Measurements from ENCODE around the gene NUP50.
"Not testable (repeated sequence)": the region's sequence is repeated elsewhere in the genome, so short reads cannot be mapped to it uniquely, and the experiment has no call there.

The NUP50 gene

GRCh38 chr22:45159652-45160462, 3.9 kb upstream of the NUP50 start:
- no peak for DNase-seq (ENCODE audit: low read depth)

DNA sequence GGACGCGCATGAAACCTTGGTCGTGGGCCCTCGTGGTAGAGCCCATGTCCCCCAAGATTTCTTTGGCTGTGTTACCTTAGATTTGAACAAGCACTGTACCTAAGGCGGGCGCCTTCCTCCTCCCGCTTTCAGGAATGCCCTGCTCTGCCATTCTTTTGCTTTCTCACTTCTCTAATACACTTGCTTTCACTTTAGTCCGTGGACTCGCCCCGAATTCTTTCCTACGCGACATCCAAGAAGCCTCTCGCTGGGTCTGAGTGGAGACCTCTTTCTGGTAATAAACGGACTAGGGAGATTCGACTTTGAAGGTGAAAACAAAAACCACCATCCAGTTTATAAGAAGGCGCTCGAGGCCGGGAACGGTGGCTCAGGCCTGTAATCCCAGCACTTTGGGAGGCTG, 1.2 kb upstream of the NUP50 start:
- DNase-seq (ENCODE audit: low read depth) = no peak

GRCh38 chr22:45163099-45163450, 650 bp upstream of the NUP50 start:
- no peak for DNase-seq (ENCODE audit: low read depth)

DNA sequence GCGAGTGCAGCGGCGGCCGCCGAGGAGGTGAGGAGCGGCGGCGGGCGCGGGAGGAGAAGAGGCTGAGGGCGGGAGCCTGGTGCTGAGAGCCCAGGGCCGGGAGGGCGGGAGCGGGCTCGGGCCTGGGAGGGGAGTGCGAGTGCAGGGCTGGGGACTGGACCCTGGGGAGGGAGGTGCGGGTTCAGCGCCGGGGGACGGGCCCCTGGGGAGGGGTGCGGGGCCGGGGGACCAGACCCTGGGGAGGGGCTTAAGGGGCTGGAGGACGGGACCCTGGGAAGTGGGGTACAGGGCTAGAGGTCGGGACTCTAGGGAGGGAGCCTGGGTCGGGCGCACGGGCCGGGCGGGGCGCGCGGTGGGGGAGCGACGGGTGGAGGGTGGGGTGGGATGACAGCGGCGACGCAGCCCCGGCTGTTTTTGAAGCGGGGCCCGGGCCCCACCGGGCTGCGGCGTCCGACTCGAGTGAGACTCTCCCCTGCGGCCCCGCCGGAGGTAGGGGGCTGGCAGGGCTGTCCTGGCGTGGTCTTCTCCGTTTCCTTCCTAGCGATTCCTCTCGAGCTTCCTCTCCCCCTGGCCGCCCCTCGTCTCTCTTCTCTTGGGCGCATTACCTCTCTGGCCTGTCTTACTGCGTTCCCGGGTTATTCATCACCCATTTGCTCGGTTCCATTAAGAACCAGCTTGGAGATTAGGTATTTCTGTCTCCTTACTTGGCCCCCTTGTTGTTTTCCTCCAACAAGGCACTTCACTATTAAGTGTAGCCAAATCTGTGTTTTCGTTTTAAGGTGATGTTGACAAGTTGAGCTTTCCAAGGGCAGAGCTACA, 754 bp downstream of the NUP50 start:
- no peak for DNase-seq (ENCODE audit: low read depth)

- no peak for DNase-seq (ENCODE audit: low read depth)
Measured at GRCh38 chr22:45166932-45167331, 3.2 kb downstream of the NUP50 start.

GRCh38 chr22:45169591-45170466, 6.1 kb downstream of the NUP50 start:
- no peak for DNase-seq (ENCODE audit: low read depth)

GRCh38 chr22:45171830-45172229, 8.1 kb downstream of the NUP50 start:
- DNase-seq (ENCODE audit: low read depth) = no peak

- no peak for DNase-seq (ENCODE audit: low read depth)
Measured at GRCh38 chr22:45172881-45173585, 9.3 kb downstream of the NUP50 start.

GRCh38 chr22:45179276-45180049, 15.7 kb downstream of the NUP50 start:
- no peak for DNase-seq (ENCODE audit: low read depth)

DNA sequence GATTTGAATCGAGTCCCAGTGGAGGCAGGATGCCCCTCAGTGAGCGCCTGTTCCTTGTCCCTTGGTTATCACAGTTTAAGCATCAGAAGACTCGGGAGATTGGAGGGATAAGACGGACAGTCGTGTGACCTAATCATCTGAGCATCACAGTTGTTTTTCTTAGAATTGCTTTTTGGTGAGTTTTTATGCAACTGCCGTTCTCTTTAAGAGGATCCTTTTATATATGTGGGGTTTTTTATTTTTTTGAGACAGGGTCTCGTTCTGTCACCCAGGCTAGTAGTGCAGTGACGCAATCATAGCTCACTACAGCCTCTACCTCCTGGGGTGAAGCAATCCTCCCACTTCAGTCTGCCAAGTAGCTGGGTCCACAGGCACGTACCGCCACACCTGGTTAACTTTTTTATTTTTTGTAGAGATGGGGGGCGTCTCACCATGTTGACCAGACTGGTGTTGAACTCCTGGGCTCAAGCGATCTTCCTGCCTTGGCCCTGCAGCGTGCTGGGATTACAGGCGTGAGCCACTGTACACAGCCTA, 16.5 kb downstream of the NUP50 start:
- DNase-seq (ENCODE audit: low read depth) = no peak

DNA sequence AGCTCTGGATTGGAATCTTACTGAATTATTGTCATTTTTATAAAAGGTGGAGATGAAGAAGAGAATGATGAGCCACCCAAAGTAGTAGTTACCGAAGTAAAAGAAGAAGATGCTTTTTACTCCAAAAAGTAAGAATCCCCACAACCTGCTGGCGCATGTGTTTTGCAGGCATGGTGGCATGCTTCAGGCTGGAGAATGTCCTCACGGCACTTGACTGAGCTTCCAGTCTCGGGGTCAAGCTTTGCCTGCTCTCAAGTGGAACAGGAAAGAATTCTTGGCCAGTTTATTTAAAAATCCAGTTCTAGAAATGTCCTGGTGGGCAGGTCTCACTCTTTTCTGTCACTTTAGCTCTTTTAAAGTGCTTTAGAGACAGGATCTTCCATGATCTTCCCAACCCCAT, 17.5 kb downstream of the NUP50 start:
- no peak for DNase-seq (ENCODE audit: low read depth)

GRCh38 chr22:45181766-45182165, 18.0 kb downstream of the NUP50 start:
- no peak for DNase-seq (ENCODE audit: low read depth)

GRCh38 chr22:45183974-45184373, 20.2 kb downstream of the NUP50 start:
- DNase-seq (ENCODE audit: low read depth) = no peak

- DNase-seq (ENCODE audit: low read depth) = no peak
Measured at GRCh38 chr22:45185718-45186514, 22.2 kb downstream of the NUP50 start.

DNA sequence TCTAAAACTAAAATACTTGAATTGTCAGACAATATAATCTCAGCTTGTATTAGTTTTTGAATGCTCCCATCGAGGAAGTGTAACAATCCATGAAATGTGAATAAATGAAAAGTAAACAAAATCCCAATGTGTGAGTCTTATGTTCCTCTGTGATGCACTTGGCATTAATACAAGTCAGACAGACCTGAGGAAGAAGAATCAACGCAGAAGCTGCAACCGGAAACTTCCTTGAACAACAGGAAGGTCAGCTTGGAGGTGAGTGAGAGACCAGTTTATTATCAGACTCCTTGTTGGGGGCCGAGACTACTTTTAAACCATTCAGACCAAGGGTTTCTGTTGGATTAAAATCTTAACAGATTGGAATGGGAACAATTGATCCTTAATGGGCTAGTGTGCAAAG, 24.2 kb downstream of the NUP50 start:
- no peak for DNase-seq (ENCODE audit: low read depth)

- no peak for DNase-seq (ENCODE audit: low read depth)
Measured at GRCh38 chr22:45188779-45189178, 25.1 kb downstream of the NUP50 start.

- no peak for DNase-seq (ENCODE audit: low read depth)
Measured at GRCh38 chr22:45190202-45190872, 26.6 kb downstream of the NUP50 start.

DNA sequence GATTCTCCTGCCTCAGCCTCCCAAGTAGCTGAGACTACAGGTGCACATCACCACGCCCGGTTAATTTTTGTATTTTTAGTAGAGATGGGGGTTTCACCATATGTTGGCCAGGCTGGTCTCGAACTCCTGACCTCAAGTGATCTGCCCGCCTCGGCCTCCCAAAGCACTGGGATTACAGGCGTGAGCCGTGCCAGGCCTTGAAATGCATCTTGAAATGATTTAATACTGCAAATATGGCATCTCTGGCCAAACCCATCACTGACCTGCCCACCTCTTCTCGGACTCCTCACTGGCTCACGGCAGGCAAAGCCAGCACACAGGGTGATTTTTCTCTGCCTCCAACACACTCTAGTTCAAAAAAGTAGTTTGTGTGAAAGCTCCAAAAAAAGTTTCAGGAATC, 28.0 kb downstream of the NUP50 start:
- not testable (repeated sequence) for DNase-seq (ENCODE audit: low read depth)

GRCh38 chr22:45192701-45193187, 29.0 kb downstream of the NUP50 start:
- DNase-seq (ENCODE audit: low read depth) = no peak

All from GM04503 (cell line).